HEK293 (cell line): ENCODE results near the gene ADAMTS14.

Source experiments
- KLF1 ChIP-seq: fragments of 450-650 bp; formaldehyde crosslinking; IDR thresholded peaks from 2 replicates; pipeline ENCODE4 v1.5.1; 2016; ENCODE audit warnings: missing biosample characterization, missing genetic modification characterization
- MZF1 ChIP-seq: fragments of 450-650 bp; formaldehyde crosslinking; IDR thresholded peaks from 2 replicates; pipeline ENCODE4 v1.5.1; 2017; ENCODE audit warnings: missing biosample characterization, missing genetic modification characterization, borderline replicate concordance
- TCF7L2 ChIP-seq: IDR thresholded peaks from 2 replicates; pipeline ENCODE4 v1.6.1; 2011; ENCODE audit warnings: low read depth, mild to moderate bottlenecking, inconsistent platforms, low read length, moderate library complexity, borderline replicate concordance
- ZBTB1 ChIP-seq: fragments of 450-650 bp; formaldehyde crosslinking; IDR thresholded peaks from 2 replicates; pipeline ENCODE4 v1.5.1; 2016; ENCODE audit warnings: missing biosample characterization, missing genetic modification characterization
- ZNF114 ChIP-seq: fragments of 450-650 bp; formaldehyde crosslinking; IDR thresholded peaks from 2 replicates; pipeline ENCODE4 v1.5.0; 2017; ENCODE audit warnings: missing biosample characterization, missing genetic modification characterization
- ZNF174 ChIP-seq: fragments of 450-650 bp; formaldehyde crosslinking; IDR thresholded peaks from 2 replicates; pipeline ENCODE4 v1.5.0; 2017; ENCODE audit warnings: missing biosample characterization, mild to moderate bottlenecking, missing genetic modification characterization
- ZNF19 ChIP-seq: fragments of 450-650 bp; formaldehyde crosslinking; IDR thresholded peaks from 2 replicates; pipeline ENCODE4; 2016; ENCODE audit warnings: missing biosample characterization, missing genetic modification characterization, low read depth
- ZNF202 ChIP-seq: fragments of 450-650 bp; formaldehyde crosslinking; IDR thresholded peaks from 2 replicates; pipeline ENCODE4 v1.5.1; 2016; ENCODE audit warnings: missing biosample characterization, missing genetic modification characterization, borderline replicate concordance
- ZSCAN16 ChIP-seq: fragments of 450-650 bp; formaldehyde crosslinking; IDR thresholded peaks from 2 replicates; pipeline ENCODE4 v1.5.1; 2016; ENCODE audit warnings: missing biosample characterization, missing genetic modification characterization
- TF ChIP-seq, protein P1 (sequence below): fragments of 450-650 bp; formaldehyde crosslinking; IDR thresholded peaks from 2 replicates; pipeline ENCODE4 v1.5.1; 2016; ENCODE audit warnings: missing biosample characterization, missing genetic modification characterization
- TF ChIP-seq, protein P2 (sequence below): fragments of 450-650 bp; formaldehyde crosslinking; IDR thresholded peaks from 2 replicates; pipeline ENCODE4 v1.5.1; 2016; ENCODE audit warnings: missing biosample characterization, missing genetic modification characterization
- TF ChIP-seq, protein P3 (sequence below): fragments of 450-650 bp; formaldehyde crosslinking; IDR thresholded peaks from 2 replicates; pipeline ENCODE4 v1.5.1; 2016; ENCODE audit warnings: missing biosample characterization, missing genetic modification characterization

DNA sequence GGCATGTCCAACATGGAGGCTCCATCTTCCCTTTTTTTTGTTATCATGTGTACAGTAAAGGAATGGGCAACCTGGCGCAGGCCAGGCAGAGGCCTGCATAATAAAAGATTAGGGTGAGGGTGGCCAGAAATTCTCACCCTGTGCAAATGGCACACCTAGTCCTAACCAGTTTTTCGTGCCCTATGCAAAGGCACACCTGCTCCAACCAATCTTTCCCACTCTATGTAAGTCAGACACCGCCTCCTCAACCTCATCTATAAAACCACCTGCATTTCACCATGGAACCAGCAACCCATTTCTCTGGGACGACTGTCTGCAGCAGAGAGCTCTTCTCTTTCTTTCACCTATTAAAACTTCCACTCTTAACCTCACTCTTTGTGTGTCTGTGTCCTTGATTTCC, 96.8 kb downstream of the ADAMTS14 start:
- TF ChIP-seq ZBTB1 (tag by site-specific recombination) (no peak), ZNF202 (tag by site-specific recombination) (no peak), ZNF114 (no peak), MZF1 (tag by site-specific recombination) (no peak), ZNF174 (tag by site-specific recombination) (no peak), ZNF19 (no peak), KLF1 (no peak), ZSCAN16 (tag by site-specific recombination) (no peak), TCF7L2 (no peak)
- TF ChIP-seq, protein P1, sequence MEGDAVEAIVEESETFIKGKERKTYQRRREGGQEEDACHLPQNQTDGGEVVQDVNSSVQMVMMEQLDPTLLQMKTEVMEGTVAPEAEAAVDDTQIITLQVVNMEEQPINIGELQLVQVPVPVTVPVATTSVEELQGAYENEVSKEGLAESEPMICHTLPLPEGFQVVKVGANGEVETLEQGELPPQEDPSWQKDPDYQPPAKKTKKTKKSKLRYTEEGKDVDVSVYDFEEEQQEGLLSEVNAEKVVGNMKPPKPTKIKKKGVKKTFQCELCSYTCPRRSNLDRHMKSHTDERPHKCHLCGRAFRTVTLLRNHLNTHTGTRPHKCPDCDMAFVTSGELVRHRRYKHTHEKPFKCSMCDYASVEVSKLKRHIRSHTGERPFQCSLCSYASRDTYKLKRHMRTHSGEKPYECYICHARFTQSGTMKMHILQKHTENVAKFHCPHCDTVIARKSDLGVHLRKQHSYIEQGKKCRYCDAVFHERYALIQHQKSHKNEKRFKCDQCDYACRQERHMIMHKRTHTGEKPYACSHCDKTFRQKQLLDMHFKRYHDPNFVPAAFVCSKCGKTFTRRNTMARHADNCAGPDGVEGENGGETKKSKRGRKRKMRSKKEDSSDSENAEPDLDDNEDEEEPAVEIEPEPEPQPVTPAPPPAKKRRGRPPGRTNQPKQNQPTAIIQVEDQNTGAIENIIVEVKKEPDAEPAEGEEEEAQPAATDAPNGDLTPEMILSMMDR (tag by site-specific recombination) = no peak
- TF ChIP-seq, protein P2, sequence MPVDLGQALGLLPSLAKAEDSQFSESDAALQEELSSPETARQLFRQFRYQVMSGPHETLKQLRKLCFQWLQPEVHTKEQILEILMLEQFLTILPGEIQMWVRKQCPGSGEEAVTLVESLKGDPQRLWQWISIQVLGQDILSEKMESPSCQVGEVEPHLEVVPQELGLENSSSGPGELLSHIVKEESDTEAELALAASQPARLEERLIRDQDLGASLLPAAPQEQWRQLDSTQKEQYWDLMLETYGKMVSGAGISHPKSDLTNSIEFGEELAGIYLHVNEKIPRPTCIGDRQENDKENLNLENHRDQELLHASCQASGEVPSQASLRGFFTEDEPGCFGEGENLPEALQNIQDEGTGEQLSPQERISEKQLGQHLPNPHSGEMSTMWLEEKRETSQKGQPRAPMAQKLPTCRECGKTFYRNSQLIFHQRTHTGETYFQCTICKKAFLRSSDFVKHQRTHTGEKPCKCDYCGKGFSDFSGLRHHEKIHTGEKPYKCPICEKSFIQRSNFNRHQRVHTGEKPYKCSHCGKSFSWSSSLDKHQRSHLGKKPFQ (tag by site-specific recombination) = no peak
- TF ChIP-seq, protein P3, sequence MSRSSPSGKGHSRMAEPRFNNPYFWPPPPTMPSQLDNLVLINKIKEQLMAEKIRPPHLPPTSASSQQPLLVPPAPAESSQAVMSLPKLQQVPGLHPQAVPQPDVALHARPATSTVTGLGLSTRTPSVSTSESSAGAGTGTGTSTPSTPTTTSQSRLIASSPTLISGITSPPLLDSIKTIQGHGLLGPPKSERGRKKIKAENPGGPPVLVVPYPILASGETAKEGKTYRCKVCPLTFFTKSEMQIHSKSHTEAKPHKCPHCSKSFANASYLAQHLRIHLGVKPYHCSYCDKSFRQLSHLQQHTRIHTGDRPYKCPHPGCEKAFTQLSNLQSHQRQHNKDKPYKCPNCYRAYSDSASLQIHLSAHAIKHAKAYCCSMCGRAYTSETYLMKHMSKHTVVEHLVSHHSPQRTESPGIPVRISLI (tag by site-specific recombination) = no peak
